Measurements from ENCODE around the gene ST8SIA3. TPM values are rescaled to one million over a fixed set of nuclear protein-coding genes. Genes with fewer than 3 reads are reported as not detected.
"Not testable (repeated sequence)": the region's sequence is repeated elsewhere in the genome, so short reads cannot be mapped to it uniquely, and the experiment has no call there.

The ST8SIA3 gene
- total RNA-seq, 2 experiments from 2014 or later: not detected

DNA sequence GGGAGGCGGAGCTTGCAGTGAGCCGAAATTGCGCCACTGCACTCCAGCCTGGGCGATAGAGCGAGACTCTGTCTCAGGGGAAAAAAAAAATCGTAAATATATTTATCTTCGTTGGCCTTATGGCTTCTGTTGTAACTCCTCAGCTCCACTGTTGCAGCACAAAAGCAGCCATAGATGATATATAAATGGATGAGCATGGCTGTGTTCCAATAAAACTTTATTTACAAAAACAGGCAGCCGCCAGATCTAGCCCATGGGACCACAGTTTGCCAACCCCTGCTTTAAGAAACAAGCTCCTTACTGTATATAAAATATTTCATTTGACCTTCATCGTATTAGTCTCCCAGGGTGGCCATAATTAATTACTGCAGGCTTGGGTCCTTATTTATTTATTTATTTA, 20.1 kb downstream of the ST8SIA3 start:
- Mint-ChIP-seq H3K27me3 (peaks cover 12% of the 10 kb centered on the region), H3K4me3 (no peak overlapping the region), H3K36me3 (ENCODE audit: low read depth) (no peaks in the 10 kb centered on the region), H3K27ac (no peak overlapping the region), H3K4me1 (no peaks in the 10 kb centered on the region), H3K9me3 (ENCODE audit: low read depth) (no peaks in the 10 kb centered on the region)
- DNase-seq: no peak
- ChIA-PET CTCF (no interaction called here), POLR2A (no interaction called here)
- no peak for ATAC-seq
- intact Hi-C loops (cut with DNase I, micrococcal nuclease): no loop called here

DNA sequence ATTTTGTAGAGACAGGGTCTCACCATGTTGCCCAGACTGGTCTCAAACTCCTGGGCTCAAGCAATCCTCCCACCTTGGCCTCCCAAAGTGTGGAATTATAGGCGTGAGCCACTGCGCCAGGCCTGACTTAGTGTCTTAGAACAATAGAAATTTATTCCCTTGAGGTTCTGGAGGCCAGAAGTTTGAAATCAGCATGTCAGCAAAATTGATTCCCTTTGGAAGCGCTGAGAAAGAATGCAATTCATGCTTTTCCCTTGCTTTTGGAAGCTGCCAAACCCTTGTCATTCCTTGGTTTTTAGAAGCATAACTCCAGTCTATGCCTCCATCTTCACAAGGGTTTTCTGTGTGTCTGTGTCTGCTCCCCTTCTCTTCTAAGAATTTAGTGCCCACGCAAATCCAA, 20.7 kb downstream of the ST8SIA3 start:
- ATAC-seq (no peak), DNase-seq (no peak)
- no peaks in the 10 kb centered on the region for H3K9me3 Mint-ChIP-seq (ENCODE audit: low read depth)
- H3K4me3 Mint-ChIP-seq: no peak overlapping the region
- POLR2A ChIA-PET: no interaction called here
- CTCF ChIA-PET: no interaction called here
- no peak overlapping the region for H3K27ac Mint-ChIP-seq
- H3K27me3 Mint-ChIP-seq: peaks cover 16% of the 10 kb centered on the region
- no peaks in the 10 kb centered on the region for H3K36me3 Mint-ChIP-seq (ENCODE audit: low read depth)
- intact Hi-C loops (cut with DNase I, micrococcal nuclease): no loop called here
- H3K4me1 Mint-ChIP-seq: no peaks in the 10 kb centered on the region

DNA sequence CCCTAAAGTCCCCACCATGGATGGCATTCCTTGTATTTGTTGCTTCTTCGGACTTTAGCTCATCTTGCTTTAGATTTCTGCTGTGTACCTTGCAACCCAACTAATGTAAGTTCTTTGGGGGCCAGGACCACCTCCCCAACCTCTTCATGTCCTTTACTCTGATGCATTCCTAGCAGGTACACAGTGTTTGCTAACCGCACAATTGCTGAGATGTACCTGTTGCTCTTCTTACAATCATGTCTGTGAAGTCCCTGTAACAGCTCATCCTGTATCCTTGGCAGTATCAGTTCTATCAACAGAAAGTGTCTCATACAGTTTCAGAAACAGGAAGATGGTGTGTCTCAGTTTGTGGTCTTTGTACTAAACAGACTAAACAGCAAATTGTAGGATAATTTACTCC, 24.1 kb downstream of the ST8SIA3 start:
- Mint-ChIP-seq H3K4me3 (no peak overlapping the region), H3K36me3 (ENCODE audit: low read depth) (no peaks in the 10 kb centered on the region), H3K4me1 (no peaks in the 10 kb centered on the region), H3K27me3 (peaks cover 16% of the 10 kb centered on the region), H3K9me3 (ENCODE audit: low read depth) (no peaks in the 10 kb centered on the region), H3K27ac (no peak overlapping the region)
- no peak for ATAC-seq
- ChIA-PET POLR2A (no interaction called here), CTCF (no interaction called here)
- intact Hi-C loops (cut with DNase I, micrococcal nuclease): no loop called here
- DNase-seq: no peak

DNA sequence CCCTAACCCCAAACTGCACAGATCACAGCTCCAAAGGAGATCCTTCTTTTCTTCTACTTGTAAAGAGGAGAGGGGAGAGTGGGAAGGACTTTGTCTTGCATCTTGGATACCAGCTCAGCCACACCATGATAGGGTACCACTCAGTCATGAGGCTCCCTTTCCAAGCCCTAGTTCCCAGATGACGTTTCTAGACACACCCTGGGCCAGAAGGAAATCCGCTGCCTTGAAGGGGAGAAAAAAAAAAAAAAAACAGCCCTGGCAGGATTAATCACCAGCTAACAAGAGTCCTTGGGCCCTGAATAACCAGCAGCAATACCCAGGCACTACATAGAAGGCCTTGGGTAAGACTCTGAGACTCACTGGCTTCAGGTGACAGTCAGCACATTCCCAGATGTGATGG, 36.9 kb downstream of the ST8SIA3 start:
- Mint-ChIP-seq H3K27me3 (peaks cover 28% of the 10 kb centered on the region), H3K4me3 (no peak overlapping the region), H3K36me3 (ENCODE audit: low read depth) (no peaks in the 10 kb centered on the region), H3K27ac (no peak overlapping the region), H3K9me3 (ENCODE audit: low read depth) (peaks cover 2% of the 10 kb centered on the region), H3K4me1 (no peaks in the 10 kb centered on the region)
- no peak for DNase-seq
- intact Hi-C loops (cut with DNase I, micrococcal nuclease): no loop called here
- ChIA-PET CTCF (no interaction called here), POLR2A (interaction anchor here (0.6 kb wide), 1 partner anchor 344 kb away, joined by 4 read pairs; no protein-coding TSS in a partner anchor)
- no peak for ATAC-seq

DNA sequence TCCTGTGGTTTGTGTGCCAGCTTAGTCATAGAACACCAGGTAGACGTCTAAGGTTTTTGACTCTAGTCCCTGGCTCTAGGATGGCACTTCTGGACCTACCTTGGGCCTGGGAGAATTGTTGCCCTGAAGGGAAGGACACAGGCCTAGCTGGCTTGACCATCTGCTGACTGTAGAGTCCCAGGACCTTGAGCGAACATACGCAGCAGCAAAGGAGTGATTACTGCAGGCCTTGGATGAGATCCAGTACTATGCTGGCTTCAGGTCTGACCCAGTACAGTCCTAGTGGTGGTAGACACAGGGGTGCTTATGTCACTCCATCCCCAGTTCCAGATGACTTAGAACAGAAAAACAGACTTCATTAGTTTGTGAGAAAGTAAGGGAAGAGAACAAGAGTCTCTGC, 37.7 kb downstream of the ST8SIA3 start:
- no peak overlapping the region for H3K4me3 Mint-ChIP-seq
- DNase-seq (no peak), ATAC-seq (no peak)
- ChIA-PET POLR2A (no interaction called here), CTCF (no interaction called here)
- intact Hi-C loops (cut with DNase I, micrococcal nuclease): no loop called here
- H3K27ac Mint-ChIP-seq: no peak overlapping the region
- no peaks in the 10 kb centered on the region for H3K4me1 Mint-ChIP-seq
- no peaks in the 10 kb centered on the region for H3K36me3 Mint-ChIP-seq (ENCODE audit: low read depth)
- H3K27me3 Mint-ChIP-seq: peaks cover 30% of the 10 kb centered on the region
- H3K9me3 Mint-ChIP-seq (ENCODE audit: low read depth): peaks cover 2% of the 10 kb centered on the region

DNA sequence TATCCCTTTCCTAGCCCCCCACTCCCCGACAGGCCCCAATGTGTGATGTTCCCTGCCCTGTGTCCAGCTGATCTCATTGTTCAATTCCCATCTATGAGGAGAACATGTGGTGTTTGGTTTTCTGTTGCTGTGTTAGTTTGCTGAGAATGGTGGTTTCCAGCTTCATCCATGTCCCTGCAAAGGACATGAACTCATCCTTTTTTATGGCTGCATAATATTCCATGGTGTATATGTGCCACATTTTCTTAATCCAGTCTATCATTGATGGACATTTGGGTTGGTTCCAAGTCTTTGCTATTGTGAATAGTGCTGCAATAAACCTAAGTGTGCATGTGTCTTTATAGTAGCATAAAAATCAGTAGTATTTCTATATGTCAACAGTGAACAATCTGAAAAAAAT, 42.4 kb downstream of the ST8SIA3 start:
- peaks cover 21% of the 10 kb centered on the region for H3K27me3 Mint-ChIP-seq
- intact Hi-C loops (cut with DNase I, micrococcal nuclease); H3K27ac Mint-ChIP-seq; H3K36me3 Mint-ChIP-seq (ENCODE audit: low read depth); CTCF ChIA-PET; DNase-seq; ATAC-seq; H3K4me1 Mint-ChIP-seq; H3K9me3 Mint-ChIP-seq (ENCODE audit: low read depth); POLR2A ChIA-PET; H3K4me3 Mint-ChIP-seq: not testable (repeated sequence)

DNA sequence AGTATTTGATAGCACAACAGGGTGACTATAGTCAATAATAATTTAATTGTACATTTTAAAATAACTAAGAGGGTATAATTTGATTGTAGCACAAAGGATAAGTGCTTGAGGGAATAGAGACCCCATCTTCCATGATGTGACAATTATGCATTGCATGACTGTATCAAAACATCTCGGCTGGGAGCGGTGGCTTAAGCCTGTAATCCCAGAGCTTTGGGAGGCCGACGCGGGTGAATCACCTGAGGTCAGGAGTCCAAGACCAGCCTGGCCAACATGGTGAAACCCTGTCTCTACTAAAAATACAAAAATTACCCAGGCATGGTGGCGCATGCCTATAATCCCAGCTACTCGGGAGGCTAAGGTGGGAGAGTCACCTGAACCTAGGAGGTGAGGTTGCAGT, 44.5 kb downstream of the ST8SIA3 start:
- POLR2A ChIA-PET; H3K9me3 Mint-ChIP-seq (ENCODE audit: low read depth); CTCF ChIA-PET; H3K27ac Mint-ChIP-seq; H3K36me3 Mint-ChIP-seq (ENCODE audit: low read depth); ATAC-seq; DNase-seq; H3K4me1 Mint-ChIP-seq; H3K4me3 Mint-ChIP-seq; intact Hi-C loops (cut with DNase I, micrococcal nuclease): not testable (repeated sequence)
- H3K27me3 Mint-ChIP-seq: peaks cover 14% of the 10 kb centered on the region

DNA sequence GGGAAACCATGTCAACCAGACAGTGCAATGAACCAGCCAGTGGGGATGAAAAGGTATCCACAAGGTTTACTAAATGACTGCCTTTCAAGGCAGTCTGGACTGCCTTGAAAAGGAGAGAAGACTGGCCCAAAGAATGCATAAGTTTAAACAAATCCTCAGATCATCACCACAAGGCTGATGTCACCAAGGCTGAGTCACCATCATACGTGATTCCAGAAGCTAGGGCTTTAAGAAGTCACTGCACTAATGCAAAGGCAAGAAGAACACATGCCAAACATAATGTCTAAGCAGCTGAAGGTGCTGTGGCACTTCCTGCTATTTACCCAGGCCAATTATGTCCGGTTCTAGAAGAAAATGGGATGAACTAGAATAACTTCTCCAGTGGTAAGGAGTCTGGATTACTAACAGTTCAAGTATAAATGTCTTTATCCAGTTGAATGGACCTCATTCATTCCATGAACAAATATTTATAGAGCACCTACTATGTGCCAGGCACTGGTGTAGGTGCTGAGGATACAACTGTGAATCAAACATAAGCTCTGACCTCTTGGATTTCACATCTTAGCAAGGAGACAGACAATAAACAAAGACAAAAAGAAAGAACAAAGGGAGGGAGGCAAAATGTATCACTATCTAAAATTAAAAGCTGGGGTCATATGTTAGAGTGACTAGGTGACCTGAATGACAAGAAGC, 45.2 kb downstream of the ST8SIA3 start:
- CTCF ChIA-PET: no interaction called here
- no peak overlapping the region for H3K27ac Mint-ChIP-seq
- intact Hi-C loops (cut with DNase I, micrococcal nuclease): no loop called here
- H3K4me3 Mint-ChIP-seq: no peak overlapping the region
- H3K27me3 Mint-ChIP-seq: peaks cover 14% of the 10 kb centered on the region
- peak; percentile 5 for DNase-seq
- POLR2A ChIA-PET: no interaction called here
- H3K36me3 Mint-ChIP-seq (ENCODE audit: low read depth): no peaks in the 10 kb centered on the region
- peaks cover 7% of the 10 kb centered on the region for H3K9me3 Mint-ChIP-seq (ENCODE audit: low read depth)
- ATAC-seq: peak; percentile 16
- no peaks in the 10 kb centered on the region for H3K4me1 Mint-ChIP-seq

DNA sequence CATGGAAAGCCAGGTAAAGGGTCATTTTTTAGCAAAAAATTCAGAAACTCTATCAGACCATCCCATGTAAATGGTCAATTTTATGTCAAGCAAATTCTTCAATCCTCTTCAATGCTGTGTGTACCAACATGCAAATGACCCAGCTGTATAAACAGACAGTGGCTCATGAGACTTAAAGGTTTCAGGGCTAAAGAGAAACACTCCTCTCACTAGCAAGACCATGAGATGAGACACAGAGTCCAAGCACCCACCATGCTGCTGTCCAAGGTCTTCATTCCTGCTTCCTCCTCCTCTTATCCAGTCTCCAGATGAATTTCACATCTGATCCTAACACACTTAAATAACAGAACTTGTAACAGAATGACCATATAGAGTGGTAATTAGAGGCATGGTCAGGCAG, 52.0 kb downstream of the ST8SIA3 start:
- H3K9me3 Mint-ChIP-seq (ENCODE audit: low read depth): peaks cover 2% of the 10 kb centered on the region
- ChIA-PET POLR2A (no interaction called here), CTCF (no interaction called here)
- no peak for ATAC-seq
- peaks cover 17% of the 10 kb centered on the region for H3K27me3 Mint-ChIP-seq
- H3K4me3 Mint-ChIP-seq: no peak overlapping the region
- no peak for DNase-seq
- H3K4me1 Mint-ChIP-seq: no peaks in the 10 kb centered on the region
- no peak overlapping the region for H3K27ac Mint-ChIP-seq
- H3K36me3 Mint-ChIP-seq (ENCODE audit: low read depth): no peaks in the 10 kb centered on the region
- intact Hi-C loops (cut with DNase I, micrococcal nuclease): no loop called here

DNA sequence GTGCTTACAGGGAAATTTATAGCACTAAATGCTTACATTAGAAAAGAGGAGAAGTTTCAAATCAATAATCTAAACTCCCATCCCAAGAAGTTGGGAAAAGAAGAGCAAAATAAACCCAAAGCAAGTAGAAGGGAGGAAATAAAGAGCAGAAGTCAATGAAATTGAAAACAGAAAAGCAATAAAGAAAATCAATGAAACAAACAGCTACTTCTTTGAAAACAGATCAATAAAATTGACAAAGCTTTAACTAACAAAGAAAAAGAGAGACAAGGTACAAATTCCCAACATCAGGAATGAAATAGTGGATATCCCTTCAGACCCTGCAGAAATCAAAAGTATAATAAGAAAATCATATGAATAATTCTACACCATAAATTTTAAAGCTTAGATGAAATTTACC, 57.3 kb downstream of the ST8SIA3 start:
- ATAC-seq (no peak), DNase-seq (no peak)
- H3K27ac Mint-ChIP-seq: no peak overlapping the region
- intact Hi-C loops (cut with DNase I, micrococcal nuclease): no loop called here
- H3K36me3 Mint-ChIP-seq (ENCODE audit: low read depth): no peaks in the 10 kb centered on the region
- peaks cover 17% of the 10 kb centered on the region for H3K27me3 Mint-ChIP-seq
- no peak overlapping the region for H3K4me3 Mint-ChIP-seq
- POLR2A ChIA-PET: no interaction called here
- peaks cover 2% of the 10 kb centered on the region for H3K9me3 Mint-ChIP-seq (ENCODE audit: low read depth)
- H3K4me1 Mint-ChIP-seq: no peaks in the 10 kb centered on the region
- CTCF ChIA-PET: no interaction called here

DNA sequence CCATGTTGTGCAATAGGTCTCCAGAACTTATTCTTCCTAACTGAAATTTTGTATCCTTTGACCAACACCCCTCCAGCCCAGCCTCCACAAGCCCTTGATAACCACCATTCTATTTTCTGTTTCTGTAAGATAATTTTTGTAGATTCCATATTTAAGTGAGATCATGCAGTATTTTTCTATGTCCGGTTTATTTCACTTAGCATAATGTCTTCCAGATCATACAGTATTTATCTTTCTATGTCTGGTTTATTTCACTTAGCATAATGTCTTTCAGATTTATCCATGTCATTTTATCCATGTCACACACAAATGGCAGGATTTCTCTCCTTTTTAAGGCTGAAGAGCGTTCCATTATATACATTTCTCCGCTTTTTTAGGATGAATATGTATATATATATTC, 58.4 kb downstream of the ST8SIA3 start:
- H3K36me3 Mint-ChIP-seq (ENCODE audit: low read depth): no peaks in the 10 kb centered on the region
- no peaks in the 10 kb centered on the region for H3K4me1 Mint-ChIP-seq
- DNase-seq (no peak), ATAC-seq (no peak)
- ChIA-PET CTCF (no interaction called here), POLR2A (no interaction called here)
- no peak overlapping the region for H3K27ac Mint-ChIP-seq
- H3K27me3 Mint-ChIP-seq: peaks cover 21% of the 10 kb centered on the region
- intact Hi-C loops (cut with DNase I, micrococcal nuclease): no loop called here
- peaks cover 2% of the 10 kb centered on the region for H3K9me3 Mint-ChIP-seq (ENCODE audit: low read depth)
- no peak overlapping the region for H3K4me3 Mint-ChIP-seq

DNA sequence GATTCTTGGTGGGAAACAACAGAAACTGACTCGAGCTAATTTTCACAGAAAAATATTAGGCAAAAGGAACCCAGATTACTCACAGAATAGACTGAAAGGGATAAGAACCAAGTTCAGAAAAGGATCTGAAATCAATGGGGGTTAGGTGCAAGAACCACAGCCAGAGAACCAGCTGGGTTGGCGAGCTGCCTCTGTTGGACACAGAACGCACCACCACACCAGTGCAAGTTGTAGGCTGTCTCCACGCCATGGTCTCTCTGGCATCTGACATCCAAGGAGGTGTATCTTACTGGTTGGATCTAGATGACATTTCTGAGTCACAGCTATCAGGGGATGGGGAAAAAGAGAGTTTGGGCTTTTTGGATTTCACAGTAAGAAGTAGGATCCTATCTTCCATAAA, 64.2 kb downstream of the ST8SIA3 start:
- ChIA-PET POLR2A (no interaction called here), CTCF (interaction anchor here (1.0 kb wide), 1 partner anchor 10 kb away, joined by 3 read pairs; no protein-coding TSS in a partner anchor)
- intact Hi-C loops (cut with DNase I, micrococcal nuclease): no loop called here
- Mint-ChIP-seq H3K27me3 (peaks cover 33% of the 10 kb centered on the region), H3K4me3 (no peak overlapping the region), H3K36me3 (ENCODE audit: low read depth) (no peaks in the 10 kb centered on the region), H3K27ac (no peak overlapping the region), H3K9me3 (ENCODE audit: low read depth) (peaks cover 4% of the 10 kb centered on the region), H3K4me1 (no peaks in the 10 kb centered on the region)
- no peak for ATAC-seq
- no peak for DNase-seq

Measured in activated CD4-positive, alpha-beta T cell treated with anti-CD3 and anti-CD28 coated beads for 36 hours (primary cell).